IMR-90 (cell line): ENCODE data around the gene HIGD2B. TPM values are rescaled to one million over a fixed set of nuclear protein-coding genes. Genes with fewer than 3 reads are reported as not detected.

ENCODE experiments used
- ATAC-seq: fragments of 200-7000 bp; cut with Tn5 transposase; 2 replicates; pipeline ENCODE4 v1.9.1; 2020; ENCODE audit warnings: low read depth, mild to moderate bottlenecking, moderate library complexity
- BruUV-seq: library from RNA; stranded (reverse); fragments of 400-500 nt; replicated peaks from 2 replicates; lab custom pipeline; 2021; lab: Mats Ljungman, UMichigan
- CTCF ChIA-PET: fragments of 300-600 bp; formaldehyde crosslinking; extraction: SDS; loops from one replicate; lab custom pipeline; 2021; ENCODE audit warnings: antibody characterized with exemption; lab: Yijun Ruan, JAX
- POLR2A ChIA-PET: fragments of 300-600 bp; sonication (Branson Sonifier 250); formaldehyde crosslinking; loops from one replicate; lab custom pipeline; 2022; ENCODE audit warnings: antibody characterized with exemption; ENCODE audit not compliant: unreplicated experiment; lab: Charles Lee
- DNase-seq: peaks from one replicate; pipeline ENCODE4 v3.0.0; 2013
- H2AFZ ChIP-seq: replicated peaks from 2 replicates; pipeline ENCODE3; 2013; ENCODE audit warnings: low read length, mild to moderate bottlenecking; ENCODE audit not compliant: poor library complexity
- H2AK5ac ChIP-seq: 2 replicates; pipeline ENCODE4 v1.6.1; 2013; ENCODE audit warnings: low read depth, low read length, inconsistent platforms
- H2AK9ac ChIP-seq: replicated peaks from 2 replicates; pipeline ENCODE3; 2013; ENCODE audit warnings: mild to moderate bottlenecking, low read depth, low read length, moderate library complexity; ENCODE audit not compliant: poor library complexity
- H2BK120ac ChIP-seq: 2 replicates; pipeline ENCODE4 v1.6.1; 2013; ENCODE audit warnings: low read depth, low read length, inconsistent platforms
- H2BK15ac ChIP-seq: 3 replicates; pipeline ENCODE4 v1.6.1; 2013; ENCODE audit warnings: low read depth, low read length, inconsistent platforms
- H2BK20ac ChIP-seq: 2 replicates; pipeline ENCODE4 v1.6.1; 2013; ENCODE audit warnings: low read depth, mild to moderate bottlenecking, inconsistent platforms, low read length, moderate library complexity
- H2BK5ac ChIP-seq: 2 replicates; pipeline ENCODE4 v1.6.1; 2013; ENCODE audit warnings: mild to moderate bottlenecking, low read depth, low read length, inconsistent platforms; ENCODE audit not compliant: poor library complexity, severe bottlenecking
- H3K14ac ChIP-seq: replicated peaks from 2 replicates; pipeline ENCODE4 v1.6.1; 2013; ENCODE audit warnings: low read depth, low read length, inconsistent platforms
- H3K18ac ChIP-seq: 2 replicates; pipeline ENCODE4 v1.6.1; 2013; ENCODE audit warnings: low read depth, low read length, control low read depth
- H3K23ac ChIP-seq: 2 replicates; pipeline ENCODE4 v1.6.1; 2013; ENCODE audit warnings: low read depth, low read length, inconsistent platforms
- H3K27ac ChIP-seq: 2 replicates; pipeline ENCODE4 v1.5.1; 2013; ENCODE audit warnings: mild to moderate bottlenecking, control low read depth, low read length; ENCODE audit not compliant: insufficient read depth
- H3K27me3 ChIP-seq: 2 replicates; pipeline ENCODE4 v1.6.1; 2013; ENCODE audit warnings: low read length; ENCODE audit not compliant: control insufficient read depth, insufficient read depth
- H3K36me3 ChIP-seq: 2 replicates; pipeline ENCODE4 v1.6.1; 2013; ENCODE audit warnings: low read length, mixed read lengths; ENCODE audit not compliant: control insufficient read depth, insufficient read depth
- H3K4ac ChIP-seq: 2 replicates; pipeline ENCODE4 v1.6.1; 2013; ENCODE audit warnings: low read depth, low read length, inconsistent platforms
- H3K4me1 ChIP-seq: 2 replicates; pipeline ENCODE4 v1.6.1; 2013; ENCODE audit warnings: low read length, mixed read lengths; ENCODE audit not compliant: control insufficient read depth, insufficient read depth
- H3K4me2 ChIP-seq: 2 replicates; pipeline ENCODE4 v1.6.1; 2013; ENCODE audit warnings: low read depth, mild to moderate bottlenecking, control low read depth, low read length, moderate library complexity
- H3K4me3 ChIP-seq: 2 replicates; pipeline ENCODE4 v1.5.1; 2013; ENCODE audit warnings: low read depth, mild to moderate bottlenecking, control low read depth, low read length, moderate library complexity; ENCODE audit not compliant: insufficient read depth
- H3K56ac ChIP-seq: 2 replicates; pipeline ENCODE4 v1.6.1; 2013; ENCODE audit warnings: low read length, inconsistent platforms; ENCODE audit not compliant: insufficient read depth; ENCODE audit errors: extremely low read depth
- H3K79me1 ChIP-seq, 2 experiments: 2 replicates each; pipeline ENCODE4 v1.6.1; 2013; ENCODE audit warnings: low read length in 2 of 2, inconsistent platforms in 1 of 2, low read depth in 1 of 2
- H3K9ac ChIP-seq: 2 replicates; pipeline ENCODE4 v1.6.1; 2013; ENCODE audit warnings: low read depth, low read length, control low read depth
- H3K9me1 ChIP-seq: 2 replicates; pipeline ENCODE4 v1.6.1; 2013; ENCODE audit warnings: low read length, inconsistent platforms; ENCODE audit not compliant: insufficient read depth
- H3K9me3 ChIP-seq: 2 replicates; pipeline ENCODE4 v1.6.1; 2013; ENCODE audit warnings: low read length; ENCODE audit not compliant: control insufficient read depth, insufficient read depth
- H4K20me1 ChIP-seq: 2 replicates; pipeline ENCODE4 v1.6.1; 2013; ENCODE audit warnings: low read length, inconsistent platforms; ENCODE audit not compliant: insufficient read depth
- H4K5ac ChIP-seq: 2 replicates; pipeline ENCODE4 v1.6.1; 2013; ENCODE audit warnings: mild to moderate bottlenecking, low read depth, low read length, control low read depth
- H4K8ac ChIP-seq, 2 experiments: 2 replicates each; pipeline ENCODE4 v1.6.1; 2013; ENCODE audit warnings: low read depth in 2 of 2, low read length in 2 of 2, control low read depth in 1 of 2, inconsistent platforms in 1 of 2
- H4K91ac ChIP-seq: 2 replicates; pipeline ENCODE4 v1.6.1; 2013; ENCODE audit warnings: low read depth, low read length, inconsistent platforms; ENCODE audit not compliant: insufficient read depth
- BHLHE40 ChIP-seq: fragments of 150-350 bp; IDR thresholded peaks from 2 replicates; pipeline ENCODE4 v1.6.1; 2016; ENCODE audit warnings: mild to moderate bottlenecking, low read depth, low read length
- CEBPB ChIP-seq: IDR thresholded peaks from 2 replicates; pipeline ENCODE4 v1.6.1; 2012; ENCODE audit warnings: low read depth, low read length, improper control_type of control experiment
- CHD1 ChIP-seq: IDR thresholded peaks from 2 replicates; pipeline ENCODE4 v1.6.1; 2012; ENCODE audit warnings: low read depth, low read length, improper control_type of control experiment
- CTCF ChIP-seq: conservative IDR thresholded peaks from 2 replicates; pipeline ENCODE4 v1.5.1; 2012; ENCODE audit warnings: mild to moderate bottlenecking, low read depth, low read length, improper control_type of control experiment
- ELK1 ChIP-seq: fragments of 150-350 bp; IDR thresholded peaks from 2 replicates; pipeline ENCODE4 v1.6.1; 2016; ENCODE audit warnings: low read depth, mild to moderate bottlenecking, low read length, moderate library complexity, borderline replicate concordance
- FOS ChIP-seq: fragments of 150-350 bp; IDR thresholded peaks from 2 replicates; pipeline ENCODE4 v1.6.1; 2016; ENCODE audit warnings: low read depth, low read length
- MAFK ChIP-seq: IDR thresholded peaks from 2 replicates; pipeline ENCODE4 v1.6.1; 2012; ENCODE audit warnings: low read depth, low read length, improper control_type of control experiment
- MAZ ChIP-seq: IDR thresholded peaks from 2 replicates; pipeline ENCODE4 v1.6.1; 2012; ENCODE audit warnings: low read depth, mild to moderate bottlenecking, low read length, improper control_type of control experiment, moderate library complexity, borderline replicate concordance
- MXI1 ChIP-seq: IDR thresholded peaks from 2 replicates; pipeline ENCODE4 v1.6.1; 2012; ENCODE audit warnings: low read depth, mild to moderate bottlenecking, low read length, moderate library complexity, borderline replicate concordance
- NFE2L2 ChIP-seq: fragments of 150-350 bp; IDR thresholded peaks from 2 replicates; pipeline ENCODE4 v1.6.1; 2016; ENCODE audit warnings: low read depth, mild to moderate bottlenecking, low read length
- POLR2A ChIP-seq: IDR thresholded peaks from 2 replicates; pipeline ENCODE4 v1.6.1; 2012; ENCODE audit warnings: mild to moderate bottlenecking, low read depth, low read length
- RAD21 ChIP-seq: IDR thresholded peaks from 2 replicates; pipeline ENCODE4 v1.6.1; 2012; ENCODE audit warnings: low read length, improper control_type of control experiment
- RCOR1 ChIP-seq: IDR thresholded peaks from 2 replicates; pipeline ENCODE4 v1.6.1; 2012; ENCODE audit warnings: mild to moderate bottlenecking, low read length, improper control_type of control experiment; ENCODE audit not compliant: insufficient replicate concordance
- RFX5 ChIP-seq: IDR thresholded peaks from 2 replicates; pipeline ENCODE4 v1.8.0; 2012; ENCODE audit warnings: low read depth, mild to moderate bottlenecking, low read length, moderate library complexity
- SMC3 ChIP-seq: fragments of 150-350 bp; IDR thresholded peaks from 2 replicates; pipeline ENCODE4 v1.6.1; 2016; ENCODE audit warnings: low read depth, mild to moderate bottlenecking, antibody characterized with exemption, low read length, moderate library complexity
- USF2 ChIP-seq: fragments of 150-350 bp; IDR thresholded peaks from 2 replicates; pipeline ENCODE4 v1.6.1; 2017; ENCODE audit warnings: mild to moderate bottlenecking, antibody characterized with exemption, low read length, low read depth
- WGBS, 2 experiments: methylation state at CpG; one replicate each; pipeline versions ENCODE4 v1.1.5 to v1.1.7; 2013; ENCODE audit warnings: missing lambda C conversion rate in 2 of 2; ENCODE audit not compliant: insufficient read length in 1 of 2; ENCODE audit errors: extremely low coverage in 2 of 2; 5-methylcytosine and 5-hydroxymethylcytosine counted together
- dilution Hi-C: fragments of 300-500 bp; cut with HindIII; formaldehyde crosslinking; loops from one replicate; pipeline ENCODE4 v1.14.3; 2018; ENCODE audit warnings: low sequenced_read_pairs; ENCODE audit not compliant: unreplicated experiment
- in situ Hi-C: fragments of 300-500 bp; cut with MboI; formaldehyde crosslinking; loops from 3 replicates; pipeline ENCODE4 v1.14.3; 2019; ENCODE audit warnings: low sequenced_read_pairs, inconsistent platforms, mixed read lengths
- intact Hi-C: fragments of 100-400 bp; cut with micrococcal nuclease; formaldehyde crosslinking; loops from 2 replicates; pipeline ENCODE4 v1.10.0; 2022
- polyA plus RNA-seq, 3 experiments: library from polyadenylated mRNA; depleted of rRNA; stranded (reverse); fragments of >200 nt; gene quantifications; 2 replicates each; pipeline ENCODE4 v1.2.3, GENCODE V29; 2012; ENCODE audit warnings: low replicate concordance in 1 of 3
- total RNA-seq: library from RNA; depleted of rRNA; stranded (reverse); fragments of >200 nt; gene quantifications from 2 replicates; pipeline ENCODE4 v1.2.3, GENCODE V29; 2012

The HIGD2B gene
- total and polyA plus RNA-seq, 2 of the 4 experiments (the other 2 are of a cell fraction) = not detected

- in situ Hi-C loops (no loop called here), dilution Hi-C loops (no loop called here), intact Hi-C loops (loop anchor here (2.0 kb wide), 1 partner anchor 458 kb away; no protein-coding TSS in a partner anchor)
- no peak overlapping the region for H3K4me3 ChIP-seq
- H3K9me1 ChIP-seq = peaks cover 8% of the 10 kb centered on the region
- H2AK5ac ChIP-seq = no peak overlapping the region
- H3K23ac ChIP-seq = no peak overlapping the region
- H2AK9ac ChIP-seq = no peak overlapping the region
- H3K9ac ChIP-seq = no peak overlapping the region
- CTCF ChIA-PET = interaction anchor here (2.5 kb wide), 1 partner anchor 10 kb away, joined by 6 read pairs; no protein-coding TSS in a partner anchor
- no peaks in the 10 kb centered on the region; the same call in 1 of the 2 replicates for H4K20me1 ChIP-seq
- H2BK5ac ChIP-seq = no peak overlapping the region
- no peaks in the 10 kb centered on the region for H3K9me3 ChIP-seq
- TF ChIP-seq USF2 (no peak), BHLHE40 (no peak), RAD21 (no peak), MXI1 (no peak), NFE2L2 (no peak), ELK1 (no peak), MAFK (no peak), SMC3 (no peak), FOS (no peak), CEBPB (no peak), CTCF (no peak), POLR2A (no peak), MAZ (no peak), RFX5 (no peak), CHD1 (no peak), RCOR1 (no peak)
- peaks cover 17% of the 10 kb centered on the region for H3K36me3 ChIP-seq
- no peak overlapping the region for H4K91ac ChIP-seq
- H2AFZ ChIP-seq = no peak overlapping the region
- no peak overlapping the region for H4K8ac ChIP-seq
- H4K5ac ChIP-seq = no peak overlapping the region
- no peak overlapping the region for H2BK20ac ChIP-seq
- POLR2A ChIA-PET = no interaction called here
- no peak for ATAC-seq
- no peak overlapping the region for H3K4ac ChIP-seq
- BruUV-seq = no TSS peak
- H3K18ac ChIP-seq = no peak overlapping the region
- H3K79me1 ChIP-seq = no peaks in the 10 kb centered on the region; a peak in 1 of 4 replicates
- H2BK120ac ChIP-seq = no peak overlapping the region
- H3K27ac ChIP-seq = no peak overlapping the region
- 75% methylated on average over 1 of the region's 4 CpGs; no CpG with 5 or more reads in 1 of the 2 experiments for WGBS, 2 experiments
- no peak overlapping the region for H2BK15ac ChIP-seq
- no peak overlapping the region for H3K56ac ChIP-seq
- H3K27me3 ChIP-seq = no peaks in the 10 kb centered on the region
- DNase-seq = no peak
- H3K14ac ChIP-seq = no peak overlapping the region
- no peak overlapping the region for H3K4me2 ChIP-seq
- H3K4me1 ChIP-seq = peaks cover 4% of the 10 kb centered on the region
Observed at GRCh38 chr15:72732516-72732915, 46.5 kb upstream of the HIGD2B start.
